NT2/D1 (cell line): ENCODE data around the gene ODC1.

Experiments
- SUZ12 ChIP-seq: IDR thresholded peaks from 2 replicates; pipeline ENCODE4 v1.6.1; 2011; ENCODE audit not compliant: insufficient read length, insufficient read depth; ENCODE audit errors: extremely low read depth
- YY1 ChIP-seq: IDR thresholded peaks from 2 replicates; pipeline ENCODE4 v1.6.1; 2011; ENCODE audit not compliant: insufficient read length, insufficient read depth

DNA sequence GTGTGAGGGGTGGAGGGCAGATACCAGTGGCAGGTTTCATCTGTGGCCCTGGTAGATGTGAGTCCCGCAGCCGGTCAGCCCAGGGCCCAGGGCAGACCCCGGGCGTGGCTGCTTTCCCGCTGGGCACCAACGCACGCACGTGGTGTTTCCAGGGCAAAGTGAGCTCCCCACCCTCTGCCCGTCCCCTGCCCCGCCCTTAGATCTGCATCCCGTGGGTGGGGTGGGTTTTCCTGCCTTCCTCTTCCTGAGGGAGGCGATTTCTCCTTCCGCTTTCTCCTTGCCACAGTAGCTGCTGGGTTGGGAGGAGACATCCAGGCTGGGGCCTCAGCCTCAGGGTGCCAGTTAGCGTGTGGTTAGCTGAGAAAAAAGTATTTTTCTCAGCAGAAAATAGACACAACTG lies 49.6 kb downstream of the ODC1 start:
- TF ChIP-seq SUZ12 (no peak), YY1 (no peak)
